Activated CD4-positive, alpha-beta T cell treated with anti-CD3 and anti-CD28 coated beads for 1 hour (primary cell): ENCODE data around the gene PTGIR.
"Not testable (repeated sequence)": the region's sequence is repeated elsewhere in the genome, so short reads cannot be mapped to it uniquely, and the experiment has no call there.

Experiments
- DNase-seq: peaks from one replicate; pipeline ENCODE4 v3.0.0-alpha.2; 2020

Gene PTGIR

DNA sequence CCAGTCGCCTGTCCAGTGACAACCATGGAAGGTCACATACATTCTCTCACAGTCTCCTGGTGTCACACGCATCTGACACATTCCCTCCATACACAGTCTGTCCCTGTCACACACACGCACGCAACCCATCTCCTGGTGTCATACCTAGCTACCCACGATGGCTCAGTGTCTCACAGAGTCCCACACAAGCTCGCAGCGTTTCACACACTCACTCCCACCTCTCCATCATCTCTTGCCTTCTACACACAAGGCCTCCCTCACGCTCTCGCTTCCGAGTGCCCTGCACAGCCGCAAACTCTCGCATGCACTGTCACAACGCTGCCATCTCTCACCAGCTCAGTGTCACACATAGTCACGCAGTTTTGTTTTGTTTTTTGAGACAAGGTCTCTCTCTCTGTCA lies 12.3 kb upstream of the PTGIR start:
- no peak for DNase-seq

DNA sequence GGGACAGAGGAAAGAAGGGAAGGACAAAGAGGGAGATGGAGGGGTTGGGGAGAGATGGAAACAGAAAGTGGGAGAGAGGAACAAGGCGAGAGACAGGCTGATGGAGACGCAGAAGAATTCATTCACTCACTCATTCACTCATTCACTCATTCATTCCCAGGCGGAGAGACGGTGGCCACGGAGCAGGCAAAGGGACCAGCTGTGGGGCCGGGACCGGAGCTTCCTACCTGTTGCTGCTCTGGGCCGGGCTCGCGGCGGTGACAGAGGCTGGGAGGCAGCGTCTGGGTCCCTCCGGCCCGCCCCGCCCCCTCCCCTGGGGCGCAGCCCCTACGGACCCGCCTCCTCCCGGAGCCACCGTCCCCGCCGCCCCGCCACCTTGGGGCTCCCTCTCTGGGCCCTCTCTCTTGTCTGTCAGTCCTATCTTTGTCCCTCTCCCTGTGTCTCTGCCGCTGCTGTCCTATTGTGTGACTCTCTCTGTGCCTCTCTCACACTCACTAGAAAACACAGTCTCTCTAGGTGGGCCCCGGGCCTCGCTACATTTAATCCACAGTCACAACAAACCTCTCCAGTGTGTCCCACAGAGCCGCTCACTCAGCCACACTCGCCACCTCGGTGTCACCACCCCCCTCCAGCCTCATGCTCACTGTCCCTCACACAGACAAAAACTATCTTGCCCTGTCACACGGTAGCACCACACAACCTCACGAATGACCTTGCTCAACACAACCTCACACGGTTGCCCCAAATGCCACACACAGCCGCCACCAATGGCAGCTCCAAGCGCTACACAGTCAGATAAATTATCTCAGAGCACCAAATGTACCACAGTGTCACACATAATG lies 11.3 kb upstream of the PTGIR start, which contains the start of gene GNG8:
Gene GNG8, minus strand, starts transcription at position 283 of the 842 bp plus-strand sequence. CDS start 1,520 bp downstream, outside the sequence.
- DNase-seq = no peak

- DNase-seq = no peak
These were observed 9.8 kb upstream of the PTGIR start for GRCh38 chr19:46634656-46635218.

GRCh38 chr19:46634045-46634655 lies 9.3 kb upstream of the PTGIR start:
- peak; percentile 91 for DNase-seq

GRCh38 chr19:46633130-46633529 lies 8.2 kb upstream of the PTGIR start:
- DNase-seq = no peak

- DNase-seq = no peak
These were observed 6.6 kb upstream of the PTGIR start for GRCh38 chr19:46631481-46631880.

GRCh38 chr19:46630586-46631205 lies 5.8 kb upstream of the PTGIR start:
- DNase-seq = no peak

DNA sequence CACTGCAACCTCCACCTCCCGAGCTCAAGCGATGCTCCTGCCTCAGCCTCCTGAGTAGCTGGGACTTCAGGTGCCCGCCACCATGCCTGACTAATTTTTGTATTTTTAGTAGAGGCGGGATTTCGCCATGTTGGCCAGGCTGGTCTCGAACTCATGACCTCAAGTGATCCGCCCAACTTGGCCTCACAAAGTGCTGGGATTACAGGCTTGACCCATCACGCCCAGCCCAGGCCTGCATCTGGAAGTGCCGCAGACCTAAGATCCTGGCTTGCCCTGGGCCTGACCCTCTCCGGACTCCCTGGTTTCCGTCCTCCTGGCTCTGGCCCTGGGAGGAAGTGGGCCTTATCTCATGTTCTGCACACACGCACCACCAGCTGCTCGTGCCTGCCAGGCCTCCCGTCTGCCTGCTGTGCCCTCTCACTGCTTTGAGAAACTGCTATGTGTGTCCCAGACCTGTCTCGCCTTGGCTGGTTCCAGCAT lies 4.7 kb upstream of the PTGIR start:
- no peak for DNase-seq

GRCh38 chr19:46628970-46629369 lies 4.1 kb upstream of the PTGIR start:
- DNase-seq = not testable (repeated sequence)

GRCh38 chr19:46626446-46626845 lies 1.6 kb upstream of the PTGIR start:
- DNase-seq = no peak

- DNase-seq = no peak
These were observed 842 bp upstream of the PTGIR start for GRCh38 chr19:46625731-46626130.

GRCh38 chr19:46623915-46624502 lies 880 bp downstream of the PTGIR start:
- DNase-seq = no peak

DNA sequence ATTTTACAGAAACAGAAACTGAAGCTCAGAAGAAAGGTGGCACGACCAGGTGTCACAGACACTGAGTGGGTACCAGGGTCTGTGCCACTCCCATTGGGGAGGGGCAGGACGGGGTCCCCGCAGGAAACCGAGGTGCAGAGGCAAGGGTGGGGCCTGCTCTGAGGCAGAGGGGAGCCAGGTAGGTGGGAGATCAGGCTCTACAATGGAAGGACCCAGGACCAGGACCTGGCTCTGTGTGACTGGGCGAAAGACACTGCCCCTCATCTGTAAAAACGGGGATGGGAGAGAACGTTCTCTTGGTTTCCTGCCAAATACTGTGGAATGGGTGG lies 2.8 kb downstream of the PTGIR start:
- no peak for DNase-seq

DNA sequence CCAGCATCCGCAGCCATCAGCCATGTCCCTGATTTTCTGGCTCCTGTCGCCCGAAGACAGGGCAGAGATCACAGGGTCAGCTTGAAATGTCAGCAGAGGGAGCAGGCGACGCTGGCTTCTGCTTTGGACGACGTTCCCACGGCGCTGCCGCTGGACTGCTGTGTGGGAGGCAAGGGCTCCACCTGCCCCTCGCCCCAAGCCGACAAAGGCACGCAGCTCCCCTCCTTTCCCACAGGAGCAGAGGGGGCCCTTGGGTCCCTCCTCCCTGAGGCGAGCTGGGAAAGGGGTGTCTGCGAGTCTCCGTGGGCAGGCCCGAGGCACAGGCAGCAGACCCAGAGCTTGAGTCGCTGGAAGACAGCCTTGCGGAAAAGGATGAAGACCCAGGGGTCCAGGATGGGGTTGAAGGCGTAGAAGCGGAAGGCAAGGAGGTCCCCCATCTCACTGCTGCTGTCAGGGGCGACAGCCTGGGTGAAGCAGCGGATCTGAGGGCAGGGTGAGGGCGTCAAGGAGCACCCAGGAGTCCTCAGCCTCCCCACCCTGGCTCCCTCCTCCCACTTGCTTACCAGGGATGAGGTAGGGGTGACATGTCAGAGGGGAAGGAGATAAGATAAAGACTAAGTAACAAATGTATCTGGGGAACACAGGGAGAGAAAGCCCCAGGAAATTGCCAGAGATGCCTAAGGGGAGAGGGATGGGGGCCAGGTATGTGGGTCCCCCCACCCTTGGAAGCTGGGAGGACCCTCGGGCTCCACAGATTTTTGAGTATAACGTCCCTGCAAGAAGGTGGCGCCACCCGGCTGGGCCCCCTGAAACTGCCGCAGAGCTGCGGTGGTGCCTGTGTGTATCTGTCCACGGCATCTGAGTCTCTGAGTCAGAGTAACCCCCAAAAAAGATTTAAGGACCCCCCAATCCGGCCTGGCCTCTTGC lies 3.4 kb downstream of the PTGIR start:
- no peak for DNase-seq

GRCh38 chr19:46620716-46621115 lies 4.2 kb downstream of the PTGIR start:
- DNase-seq = no peak

DNA sequence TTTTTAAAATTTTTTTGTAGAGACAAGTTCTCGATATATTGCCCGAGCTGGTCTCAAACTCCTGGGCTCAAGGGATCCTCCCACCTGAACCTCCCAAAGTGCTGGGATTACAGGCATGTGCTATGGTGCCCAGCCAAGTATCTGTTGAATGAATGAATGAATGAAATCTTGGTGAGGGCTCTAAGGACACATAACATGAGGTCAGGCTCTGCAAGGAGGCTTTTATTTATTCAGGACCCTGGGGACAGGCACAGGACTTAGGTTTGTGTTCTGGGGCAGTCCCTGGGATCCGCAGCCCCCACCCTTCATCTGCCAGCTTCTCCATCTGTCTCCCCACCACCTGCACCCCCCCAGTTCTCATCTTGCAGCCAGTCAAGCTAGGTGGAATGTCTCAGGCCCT lies 4.6 kb downstream of the PTGIR start:
- no peak for DNase-seq

GRCh38 chr19:46618670-46619231 lies 6.1 kb downstream of the PTGIR start:
- DNase-seq = no peak

- DNase-seq = no peak
These were observed 7.3 kb downstream of the PTGIR start for GRCh38 chr19:46617601-46618000.

DNA sequence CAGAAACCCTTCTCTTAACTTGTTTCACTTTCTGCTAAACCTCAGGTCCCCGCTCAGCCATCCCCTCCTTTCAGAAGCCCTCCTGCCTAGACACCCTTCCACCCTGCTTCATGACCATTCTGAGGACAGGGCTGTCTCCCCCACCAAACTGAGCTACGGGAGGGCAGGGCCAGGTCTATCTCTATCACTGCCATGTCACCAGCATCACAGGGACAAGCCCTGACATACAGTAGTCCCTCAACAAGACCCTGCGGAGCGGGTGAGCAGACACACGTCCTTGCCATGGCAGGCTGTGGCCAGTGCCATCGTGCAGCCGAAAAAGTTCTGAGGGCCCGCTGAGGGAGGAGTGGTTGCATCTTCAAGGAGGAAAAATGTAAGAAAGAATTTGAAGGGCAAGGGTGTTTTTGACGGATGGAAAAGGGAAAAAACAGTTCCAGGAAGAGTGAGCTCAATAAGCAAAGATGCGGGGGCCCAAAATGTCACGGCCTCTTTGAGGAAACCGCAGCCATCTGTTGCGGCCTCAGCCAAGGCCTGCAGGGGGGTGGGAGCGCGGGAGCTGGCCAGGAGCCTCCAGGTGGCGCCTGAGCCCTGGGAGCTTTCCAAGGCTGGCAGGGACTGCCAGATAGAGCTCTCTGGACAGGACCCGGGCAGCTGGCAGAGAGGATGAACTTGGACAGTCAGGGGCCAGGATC lies 8.1 kb downstream of the PTGIR start:
- DNase-seq = no peak

- DNase-seq = no peak
These were observed 8.9 kb downstream of the PTGIR start for GRCh38 chr19:46615966-46616365.

- DNase-seq = peak; percentile 71
These were observed 10.7 kb downstream of the PTGIR start for GRCh38 chr19:46614114-46614722.
